PFSK-1 (cell line): ENCODE measurements around the gene TTLL11.

Experiments used
- FOXP2 ChIP-seq: optimal IDR thresholded peaks from 2 replicates; pipeline ENCODE3; 2011; ENCODE audit warnings: borderline replicate concordance, control low read depth, inconsistent platforms; ENCODE audit not compliant: insufficient read depth; ENCODE audit errors: extremely low read length, extremely low read depth
- POLR2AphosphoS5 ChIP-seq: IDR thresholded peaks from 2 replicates; pipeline ENCODE4 v1.6.1; 2012; ENCODE audit warnings: low read depth, mild to moderate bottlenecking, control low read depth, low read length, moderate library complexity
- REST ChIP-seq, 2 experiments: IDR thresholded peaks; 2 replicates each; pipeline versions ENCODE4 v1.6.1 to v1.8.0; 2011 to 2012; ENCODE audit warnings: low read depth in 2 of 2, low read length in 2 of 2, control low read depth in 1 of 2, inconsistent platforms in 1 of 2, mild to moderate bottlenecking in 1 of 2, moderate library complexity in 1 of 2; ENCODE audit not compliant: insufficient read depth in 1 of 2
- SIN3A ChIP-seq: IDR thresholded peaks from 2 replicates; pipeline ENCODE4 v1.6.1; 2012; ENCODE audit warnings: mild to moderate bottlenecking, low read length, moderate library complexity, borderline replicate concordance; ENCODE audit not compliant: insufficient read depth
- TAF1 ChIP-seq: IDR thresholded peaks from 2 replicates; pipeline ENCODE4 v1.6.1; 2012; ENCODE audit warnings: low read length, control low read depth, borderline replicate concordance; ENCODE audit not compliant: insufficient read depth

GRCh38 chr9:122119166-122119521 lies 26.0 kb upstream of the TTLL11 start:
- TF ChIP-seq POLR2AphosphoS5 (no peak), REST (IDR thresholded peaks at IDR 0.05; ENCODE audit: insufficient read depth in 1 of 2, low read depth in 2 of 2, low read length in 2 of 2) (no peak), SIN3A (no peak), TAF1 (no peak), FOXP2 (no peak)
